HepG2 (cell line): ENCODE measurements around the gene RDH8. TPM values are rescaled to one million over a fixed set of nuclear protein-coding genes. Genes with fewer than 3 reads are reported as not detected.
A peak's percentile ranks its signal among the peaks of the same experiment; 100 is the strongest.

Source experiments
- CEBPG ChIP-seq: IDR thresholded peaks from 2 replicates; pipeline ENCODE4 v1.6.1; 2016
- FOXA3 ChIP-seq: IDR thresholded peaks from 2 replicates; pipeline ENCODE4 v1.6.1; 2016; ENCODE audit warnings: missing genetic modification reagents, missing compliant biosample characterization
- HBP1 ChIP-seq: IDR thresholded peaks from 2 replicates; pipeline ENCODE4 v1.6.1; 2016; ENCODE audit warnings: low read depth, control low read depth
- HES4 ChIP-seq: sonication (generic); formaldehyde crosslinking; IDR thresholded peaks from 2 replicates; pipeline ENCODE4 v1.9.0; 2021; ENCODE audit warnings: mild to moderate bottlenecking, missing genetic modification reagents, borderline replicate concordance
- IKZF5 ChIP-seq: IDR thresholded peaks from 2 replicates; pipeline ENCODE4 v1.6.1; 2018; ENCODE audit warnings: missing genetic modification reagents, mild to moderate bottlenecking, missing compliant biosample characterization
- MED1 ChIP-seq: sonication (generic); formaldehyde crosslinking; IDR thresholded peaks from 2 replicates; pipeline ENCODE4 v1.4.0; 2020; ENCODE audit warnings: missing genetic modification reagents
- NR2C2 ChIP-seq: sonication (generic); formaldehyde crosslinking; IDR thresholded peaks from 2 replicates; pipeline ENCODE4 v1.4.0; 2020; ENCODE audit warnings: missing genetic modification reagents, mild to moderate bottlenecking, moderate library complexity, borderline replicate concordance
- PHF5A ChIP-seq: IDR thresholded peaks from one replicate; pipeline ENCODE4 v1.6.1; 2018; ENCODE audit warnings: low read depth, missing genetic modification reagents; ENCODE audit not compliant: unreplicated experiment
- RXRA ChIP-seq: sonication (generic); formaldehyde crosslinking; IDR thresholded peaks from 2 replicates; pipeline ENCODE4 v1.5.1; 2020; ENCODE audit warnings: missing genetic modification reagents
- TBL1XR1 ChIP-seq: fragments of 150-350 bp; IDR thresholded peaks from 2 replicates; pipeline ENCODE4 v1.6.1; 2014; ENCODE audit warnings: borderline replicate concordance, low read length; ENCODE audit not compliant: partially characterized antibody
- TCF12 ChIP-seq, 2 experiments: fragments of 450-650 bp in 1 of 2; sonication (generic) in 1 of 2; formaldehyde crosslinking in 1 of 2; IDR thresholded peaks; 2 replicates each; pipeline versions ENCODE4 v1.6.1 to v1.8.0; 2017 to 2022; ENCODE audit warnings: antibody characterized with exemption in 1 of 2, mild to moderate bottlenecking in 1 of 2, missing genetic modification reagents in 1 of 2, moderate library complexity in 1 of 2
- TFE3 ChIP-seq: IDR thresholded peaks from 2 replicates; pipeline ENCODE4 v1.6.1; 2016
- YY1 ChIP-seq: IDR thresholded peaks from 2 replicates; pipeline ENCODE4 v1.6.1; 2011; ENCODE audit warnings: low read length, low read depth, moderate library complexity, mild to moderate bottlenecking; ENCODE audit not compliant: insufficient read depth, insufficient replicate concordance
- ZFP1 ChIP-seq: IDR thresholded peaks from 2 replicates; pipeline ENCODE4 v1.6.1; 2016
- ZFX ChIP-seq: sonication (generic); formaldehyde crosslinking; IDR thresholded peaks from 2 replicates; pipeline ENCODE4 v1.4.0; 2020; ENCODE audit warnings: mild to moderate bottlenecking, low read depth, missing genetic modification reagents, moderate library complexity
- ZGPAT ChIP-seq: IDR thresholded peaks from 2 replicates; pipeline ENCODE4 v1.6.1; 2016; ENCODE audit warnings: mild to moderate bottlenecking
- ZMYM2 ChIP-seq: sonication (generic); formaldehyde crosslinking; IDR thresholded peaks from 2 replicates; pipeline ENCODE4 v1.8.0; 2022; ENCODE audit warnings: mild to moderate bottlenecking, missing genetic modification reagents
- ZNF101 ChIP-seq: sonication (generic); formaldehyde crosslinking; IDR thresholded peaks from 2 replicates; pipeline ENCODE4 v1.4.0; 2020; ENCODE audit warnings: mild to moderate bottlenecking, low read depth, missing genetic modification reagents, borderline replicate concordance
- ZNF549 ChIP-seq: sonication (generic); formaldehyde crosslinking; IDR thresholded peaks from 2 replicates; pipeline ENCODE4 v1.5.0; 2020; ENCODE audit warnings: missing genetic modification reagents
- ZNF724P ChIP-seq: sonication (generic); formaldehyde crosslinking; IDR thresholded peaks from 2 replicates; pipeline ENCODE4 v1.8.0; 2022; ENCODE audit warnings: missing genetic modification reagents, borderline replicate concordance
- ZNF850 ChIP-seq: sonication (generic); formaldehyde crosslinking; conservative IDR thresholded peaks from 2 replicates; pipeline ENCODE4 v1.9.0; 2021; ENCODE audit warnings: mild to moderate bottlenecking, missing genetic modification reagents
- ZSCAN9 ChIP-seq: IDR thresholded peaks from 2 replicates; pipeline ENCODE4 v1.6.1; 2016; ENCODE audit warnings: borderline replicate concordance
- polyA plus RNA-seq, 8 experiments: library from polyadenylated mRNA; depleted of rRNA in 3 of 8; stranded (reverse) in 7 of 8; unstranded in 1 of 8; fragments of >200 nt; fragmentation: Illumina TruSeq in 4 of 8; extraction: Trizol in 4 of 8; gene quantifications; 2 replicates each; pipeline versions ENCODE4 v1.2.1 to v1.2.3, GENCODE V29; 2011 to 2016; ENCODE audit warnings: low read depth in 4 of 8, missing spikeins in 1 of 8, mixed read lengths in 1 of 8; ENCODE audit not compliant: insufficient read depth in 1 of 8
- total RNA-seq, 5 experiments: library from RNA; depleted of rRNA; stranded (reverse); fragments of >200 nt; fragmentation: Illumina TruSeq; extraction: Trizol; gene quantifications; 2 replicates each; pipeline ENCODE4 v1.2.3, GENCODE V29; 2016; ENCODE audit warnings: low read depth in 1 of 5
- TF ChIP-seq, protein P1 (sequence below): sonication (generic); formaldehyde crosslinking; IDR thresholded peaks from 2 replicates; pipeline ENCODE4 v1.4.0; 2020; ENCODE audit warnings: mild to moderate bottlenecking, missing genetic modification reagents

The RDH8 gene
- total and polyA plus RNA-seq, 2 of the 13 experiments (the other 11 are each of a cell fraction or from before 2014, with no cell fraction given): not detected

GRCh38 chr19:10001899-10002298, 11.4 kb upstream of the RDH8 start (continued):
- TF ChIP-seq HBP1 (CRISPR knock-in tag) (no peak), NR2C2 (peak; percentile 69; the same call in 1 of the 2 replicates), FOXA3 (peak; percentile 46; the same call in 1 of the 2 replicates), ZNF850 (CRISPR knock-in tag) (no peak), HES4 (CRISPR knock-in tag) (no peak), ZSCAN9 (CRISPR knock-in tag) (no peak), TCF12 (IDR thresholded peaks at IDR 0.05) (no peak), TCF12 (CRISPR knock-in tag; IDR thresholded peaks at IDR 0.05) (0 out of 2 replicates have a peak, but pooled peaks have one; percentile 24), ZNF724P (CRISPR knock-in tag) (0 out of 2 replicates have a peak, but pooled peaks have one; percentile 40), ZNF101 (CRISPR knock-in tag) (no peak), ZFX (CRISPR knock-in tag) (peak; percentile 70), YY1 (peak; percentile 62), ZMYM2 (CRISPR knock-in tag) (peak; percentile 64; the same call in 1 of the 2 replicates), PHF5A (CRISPR knock-in tag) (no peak), RXRA (CRISPR knock-in tag) (peak; percentile 97), TFE3 (CRISPR knock-in tag) (peak; percentile 56; the same call in 1 of the 2 replicates), TBL1XR1 (peak; percentile 92), ZNF549 (CRISPR knock-in tag) (no peak), ZFP1 (no peak), CEBPG (CRISPR knock-in tag) (0 out of 2 replicates have a peak, but pooled peaks have one; percentile 8), MED1 (peak; percentile 82), ZGPAT (CRISPR knock-in tag) (peak; percentile 73; the same call in 1 of the 2 replicates), IKZF5 (CRISPR knock-in tag) (peak; percentile 76; the same call in 1 of the 2 replicates)
- TF ChIP-seq, protein P1, sequence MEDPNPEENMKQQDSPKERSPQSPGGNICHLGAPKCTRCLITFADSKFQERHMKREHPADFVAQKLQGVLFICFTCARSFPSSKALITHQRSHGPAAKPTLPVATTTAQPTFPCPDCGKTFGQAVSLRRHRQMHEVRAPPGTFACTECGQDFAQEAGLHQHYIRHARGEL (CRISPR knock-in tag): no peak
